AG09319 (cell line): ENCODE results near the gene SLC9A3.

Source experiments
- DNase-seq: peaks from one replicate; pipeline ENCODE4 v3.0.0-alpha.2; 2010; ENCODE audit warnings: low read depth; ENCODE audit errors: extremely low read depth
- CTCF ChIP-seq: IDR thresholded peaks from 2 replicates; pipeline ENCODE4 v1.5.1; 2011; ENCODE audit warnings: low read depth, mild to moderate bottlenecking, inconsistent platforms, low read length, moderate library complexity

The SLC9A3 gene

GRCh38 chr5:531101-531748, 7.0 kb upstream of the SLC9A3 start:
- DNase-seq, result no peak
- TF ChIP-seq CTCF, result no peak

GRCh38 chr5:530001-530955, 6.0 kb upstream of the SLC9A3 start:
- no peak for DNase-seq
- TF ChIP-seq CTCF, result no peak

DNA sequence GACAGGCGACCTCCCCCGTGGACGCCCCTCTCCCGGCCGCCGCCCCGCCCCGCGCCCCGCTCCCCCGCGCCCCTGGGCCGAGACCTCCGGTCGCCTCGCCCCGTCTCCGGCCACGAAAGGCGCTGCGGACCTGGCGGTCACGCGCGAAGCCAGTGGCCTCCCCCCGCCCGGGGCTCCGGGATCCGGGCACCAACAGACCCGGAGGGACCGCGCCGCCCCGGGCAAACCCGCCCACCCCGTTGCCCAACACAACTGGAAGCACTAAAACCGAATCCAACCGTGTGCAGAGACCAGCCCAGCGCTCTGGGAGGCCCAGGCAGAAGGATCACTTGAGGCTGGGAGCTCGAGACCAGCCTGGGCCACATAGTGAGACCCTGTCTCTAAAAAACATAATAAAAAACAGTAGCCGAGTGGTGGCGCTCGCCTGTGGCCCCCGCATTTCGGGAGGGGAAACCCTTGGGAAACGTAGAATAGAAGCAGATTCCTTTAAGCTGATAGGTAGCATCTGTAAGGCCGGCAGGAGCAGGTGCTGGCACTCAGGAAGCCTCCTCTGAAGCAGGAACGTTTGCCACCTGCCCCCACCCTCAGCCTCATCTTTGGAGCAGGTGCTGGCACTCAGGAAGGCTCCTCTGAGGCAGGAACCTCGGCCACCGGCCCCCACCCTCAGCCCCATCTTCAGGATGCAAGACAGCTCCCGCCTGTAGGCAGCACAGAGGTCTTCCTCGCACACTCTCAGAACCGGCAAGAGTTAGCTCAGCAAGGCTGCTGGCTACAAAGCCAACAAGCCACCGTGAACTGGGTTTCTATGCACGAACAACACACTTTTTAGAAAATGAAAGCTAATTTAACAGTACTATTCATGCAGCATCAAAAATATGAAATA, 4.6 kb upstream of the SLC9A3 start:
- no peak for TF ChIP-seq CTCF
- no peak for DNase-seq

DNA sequence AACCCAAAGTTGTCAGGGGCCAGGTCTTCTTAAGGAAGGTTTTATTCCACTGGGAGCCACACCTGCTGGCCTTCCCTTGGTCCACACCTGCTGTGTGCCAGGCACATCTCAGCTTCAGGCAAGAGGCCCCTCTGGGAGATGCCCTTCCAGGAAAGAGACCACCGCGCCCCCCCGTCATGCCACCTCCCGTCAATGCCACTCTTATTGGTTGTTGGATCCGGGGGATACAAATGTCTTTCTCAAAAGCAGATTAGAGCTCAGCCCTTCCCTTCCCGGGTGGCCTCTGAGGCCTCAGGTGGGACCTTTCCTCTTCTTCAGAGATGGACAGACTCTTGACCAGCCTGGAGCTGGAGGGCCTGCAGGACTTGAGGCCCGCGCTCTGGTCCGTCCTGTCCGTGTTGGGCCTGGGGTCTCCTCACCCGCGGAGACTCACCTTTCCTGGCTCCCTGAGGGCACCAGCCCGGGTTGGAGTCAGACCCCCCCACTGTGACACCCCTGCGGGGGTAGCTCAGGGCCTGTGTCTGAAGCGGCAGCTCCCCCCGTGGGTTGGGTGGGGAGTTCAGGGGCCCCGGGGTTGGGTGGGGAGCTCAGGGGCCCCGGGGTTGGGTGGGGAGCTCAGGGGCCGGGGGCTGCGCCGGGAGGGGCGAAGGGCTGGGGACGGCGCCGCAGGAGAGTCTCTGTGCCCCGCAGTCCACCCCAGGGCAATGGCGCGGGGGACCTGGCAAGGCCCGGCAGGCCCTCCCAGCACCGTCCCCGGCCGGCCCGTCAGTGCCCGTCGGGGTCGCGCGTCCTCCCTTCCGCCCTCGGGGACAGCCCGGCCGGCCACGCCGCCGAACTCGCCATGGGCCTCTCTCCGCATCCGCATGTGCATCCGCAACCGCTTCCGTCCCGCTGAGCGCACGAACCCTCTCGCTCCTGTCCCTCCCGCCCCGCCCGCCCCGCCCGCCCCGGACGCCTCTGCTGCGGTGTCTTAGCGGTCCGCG, 3.7 kb upstream of the SLC9A3 start:
- no peak for DNase-seq

GRCh38 chr5:526456-527088, 2.3 kb upstream of the SLC9A3 start:
- no peak for TF ChIP-seq CTCF

More for the DNA sequence above, 3.7 kb upstream of the SLC9A3 start:
- no peak for TF ChIP-seq CTCF

GRCh38 chr5:525916-526315, 1.7 kb upstream of the SLC9A3 start:
- DNase-seq, result no peak
- no peak for TF ChIP-seq CTCF

More at GRCh38 chr5:526456-527088, 2.3 kb upstream of the SLC9A3 start:
- no peak for DNase-seq
